T-helper 9 cell (primary cell): Measurements from ENCODE around the gene PCDHA5.
"Not testable (repeated sequence)": the region's sequence is repeated elsewhere in the genome, so short reads cannot be mapped to it uniquely, and the experiment has no call there.

Experiments
- DNase-seq: peaks from one replicate; pipeline ENCODE4 v3.0.0-alpha.2; 2020

The PCDHA5 gene

GRCh38 chr5:140823475-140823874 lies 2.1 kb downstream of the PCDHA5 start:
- DNase-seq, result no peak

GRCh38 chr5:140827704-140828361 lies 6.4 kb downstream of the PCDHA5 start, which contains the start of gene PCDHA6:
PCDHA6 (plus strand) TSS chr5:140827960; CDS start chr5:140828092, 132 bp downstream.
- no peak for DNase-seq

GRCh38 chr5:140828362-140828737 lies 6.9 kb downstream of the PCDHA5 start:
- DNase-seq, result no peak

- not testable (repeated sequence) for DNase-seq
Measured at GRCh38 chr5:140829511-140830501, 8.4 kb downstream of the PCDHA5 start.

GRCh38 chr5:140833993-140834392 lies 12.6 kb downstream of the PCDHA5 start, which contains the start of gene PCDHA7:
PCDHA7 (plus strand) TSS chr5:140834269; CDS start chr5:140834384, 115 bp downstream.
- DNase-seq, result no peak

GRCh38 chr5:140834439-140835008 lies 13.1 kb downstream of the PCDHA5 start:
- not testable (repeated sequence) for DNase-seq

- no peak for DNase-seq
Measured at GRCh38 chr5:140835622-140836510, 14.5 kb downstream of the PCDHA5 start.

- DNase-seq, result no peak
Measured at GRCh38 chr5:140840978-140841962, 19.9 kb downstream of the PCDHA5 start, which contains the start of gene PCDHA8. PCDHA8 (plus strand) TSS chr5:140841187; CDS start chr5:140841322, 135 bp downstream.

GRCh38 chr5:140842798-140843733 lies 21.7 kb downstream of the PCDHA5 start:
- no peak for DNase-seq

GRCh38 chr5:140848139-140849102 lies 27.0 kb downstream of the PCDHA5 start, which contains the start of gene PCDHA9:
PCDHA9 (plus strand) TSS chr5:140848382; CDS start chr5:140848496, 114 bp downstream.
- DNase-seq, result not testable (repeated sequence)

- not testable (repeated sequence) for DNase-seq
Measured at GRCh38 chr5:140849831-140850634, 28.6 kb downstream of the PCDHA5 start.

- DNase-seq, result no peak
Measured at GRCh38 chr5:140855772-140856674, 34.6 kb downstream of the PCDHA5 start, which contains the start of gene PCDHA10. PCDHA10 (plus strand) TSS chr5:140855897; CDS start chr5:140856049, 152 bp downstream.

- no peak for DNase-seq
Measured at GRCh38 chr5:140857177-140857986, 36.0 kb downstream of the PCDHA5 start.

- DNase-seq, result no peak
Measured at GRCh38 chr5:140857987-140858240, 36.5 kb downstream of the PCDHA5 start.
